Right lobe of liver (tissue), 4 donors: Measurements from ENCODE around the gene CRX.
A peak's percentile ranks its signal among the peaks of the same experiment; 100 is the strongest.

Experiments
- POLR2A ChIP-seq: fragments of 450-650 bp; IDR thresholded peaks from one replicate; pipeline ENCODE4 v1.6.1; 2017; ENCODE audit warnings: antibody characterized with exemption, mild to moderate bottlenecking
- TF ChIP-seq, protein P1 (sequence below), 4 donors: fragments of 200-600 bp in 3 of 4; fragments of 450-650 bp in 1 of 4; IDR thresholded peaks; one replicate each; pipeline versions ENCODE4 v1.5.1 to v1.8.0; 2016 to 2022; ENCODE audit warnings: antibody characterized with exemption in 4 of 4, mild to moderate bottlenecking in 2 of 4
- donor health status: DM: no; HTN: no; CAD: no.
- donor health status: DM: no; HTN: no; CAD: no.
- donor health status: DM: no; HTN: yes; CAD: no.

DNA sequence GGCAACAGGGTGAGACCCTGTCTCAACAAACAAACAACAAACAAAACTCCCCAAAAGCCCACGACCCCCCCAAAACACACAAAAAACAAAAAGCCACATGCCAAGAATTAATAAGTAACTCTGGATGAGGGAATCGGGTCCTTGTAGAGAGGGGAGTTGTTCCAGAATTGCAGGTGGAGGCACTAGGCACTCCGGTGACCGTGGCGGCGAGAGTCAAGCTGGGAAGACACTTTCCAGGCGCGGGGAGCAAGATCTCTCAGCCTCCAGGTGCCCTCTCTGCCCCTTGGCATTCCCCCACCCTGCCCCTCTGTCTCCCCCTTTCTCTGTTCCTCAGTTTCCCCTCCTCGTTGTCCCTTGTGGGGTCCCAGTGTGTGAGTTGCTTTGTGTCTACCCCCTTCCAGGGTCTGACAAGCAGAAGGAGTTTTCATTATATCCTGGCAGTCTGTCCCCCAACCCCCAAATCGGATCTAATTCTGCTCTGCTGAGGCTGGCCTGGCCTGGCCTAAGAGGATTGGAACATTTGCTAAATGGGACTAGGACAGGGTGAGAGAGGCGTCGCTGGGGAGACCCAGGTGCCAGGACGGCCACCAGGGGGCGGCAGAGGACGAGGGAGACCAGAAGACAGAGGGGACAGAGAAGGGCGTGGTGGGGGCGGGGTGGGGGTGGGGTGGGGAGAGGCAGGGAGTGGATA, 8.3 kb upstream of the CRX start:
- TF ChIP-seq, protein P1, sequence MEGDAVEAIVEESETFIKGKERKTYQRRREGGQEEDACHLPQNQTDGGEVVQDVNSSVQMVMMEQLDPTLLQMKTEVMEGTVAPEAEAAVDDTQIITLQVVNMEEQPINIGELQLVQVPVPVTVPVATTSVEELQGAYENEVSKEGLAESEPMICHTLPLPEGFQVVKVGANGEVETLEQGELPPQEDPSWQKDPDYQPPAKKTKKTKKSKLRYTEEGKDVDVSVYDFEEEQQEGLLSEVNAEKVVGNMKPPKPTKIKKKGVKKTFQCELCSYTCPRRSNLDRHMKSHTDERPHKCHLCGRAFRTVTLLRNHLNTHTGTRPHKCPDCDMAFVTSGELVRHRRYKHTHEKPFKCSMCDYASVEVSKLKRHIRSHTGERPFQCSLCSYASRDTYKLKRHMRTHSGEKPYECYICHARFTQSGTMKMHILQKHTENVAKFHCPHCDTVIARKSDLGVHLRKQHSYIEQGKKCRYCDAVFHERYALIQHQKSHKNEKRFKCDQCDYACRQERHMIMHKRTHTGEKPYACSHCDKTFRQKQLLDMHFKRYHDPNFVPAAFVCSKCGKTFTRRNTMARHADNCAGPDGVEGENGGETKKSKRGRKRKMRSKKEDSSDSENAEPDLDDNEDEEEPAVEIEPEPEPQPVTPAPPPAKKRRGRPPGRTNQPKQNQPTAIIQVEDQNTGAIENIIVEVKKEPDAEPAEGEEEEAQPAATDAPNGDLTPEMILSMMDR (IDR thresholded peaks at IDR 0.05) = peak in 3 of 4 donors; percentile 57 to 60 (median 59)
- TF ChIP-seq POLR2A = no peak
